G401 (cell line): ENCODE measurements around the gene EFCAB14. TPM values are rescaled to one million over a fixed set of nuclear protein-coding genes. Genes with fewer than 3 reads are reported as not detected.
"Not testable (repeated sequence)": the region's sequence is repeated elsewhere in the genome, so short reads cannot be mapped to it uniquely, and the experiment has no call there.

ENCODE experiments used
- DNase-seq: peaks from one replicate; pipeline ENCODE4 v3.0.0-alpha.2; 2015; ENCODE audit warnings: low spot score
- in situ Hi-C: cut with HindIII; loops from 2 replicates; pipeline ENCODE4 v1.10.0; 2016; ENCODE audit warnings: low sequenced_read_pairs, mixed read lengths
- total RNA-seq: library from RNA; depleted of rRNA; stranded (reverse); fragments of >200 nt; shearing (Covaris generic); gene quantifications from 2 replicates; pipeline ENCODE4 v1.2.3, GENCODE V29; 2014

EFCAB14 gene
- total RNA-seq, 1 experiment from 2014 or later, result 28.8 TPM

DNA sequence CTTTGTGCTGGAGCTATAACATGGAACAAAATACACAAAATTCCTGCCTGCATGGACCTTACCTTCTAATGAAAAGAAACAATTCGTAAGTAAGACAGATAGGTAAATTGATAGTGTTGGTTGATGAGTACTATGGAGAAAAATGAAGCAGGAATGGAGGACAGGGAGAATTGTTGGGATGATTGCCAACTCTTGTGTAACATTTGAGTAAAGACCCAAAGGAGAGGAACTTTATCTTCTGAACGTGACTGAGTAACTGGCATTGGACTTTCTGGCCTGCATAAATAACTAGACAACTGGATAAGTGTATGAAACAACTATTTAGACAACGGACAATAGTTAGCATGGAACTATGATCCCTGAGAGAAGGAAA lies 6.8 kb upstream of the EFCAB14 start:
- no peak for DNase-seq
- in situ Hi-C loops, result no loop called here

GRCh38 chr1:46724991-46725735 lies 6.2 kb upstream of the EFCAB14 start:
- in situ Hi-C loops, result no loop called here
- peak; percentile 95 for DNase-seq

GRCh38 chr1:46723901-46724300 lies 5.0 kb upstream of the EFCAB14 start:
- in situ Hi-C loops, result no loop called here
- no peak for DNase-seq

GRCh38 chr1:46721686-46722205 lies 2.8 kb upstream of the EFCAB14 start:
- in situ Hi-C loops, result no loop called here
- DNase-seq, result no peak

- no peak for DNase-seq
- in situ Hi-C loops, result no loop called here
These were observed 2.3 kb upstream of the EFCAB14 start for GRCh38 chr1:46721204-46721603.

DNA sequence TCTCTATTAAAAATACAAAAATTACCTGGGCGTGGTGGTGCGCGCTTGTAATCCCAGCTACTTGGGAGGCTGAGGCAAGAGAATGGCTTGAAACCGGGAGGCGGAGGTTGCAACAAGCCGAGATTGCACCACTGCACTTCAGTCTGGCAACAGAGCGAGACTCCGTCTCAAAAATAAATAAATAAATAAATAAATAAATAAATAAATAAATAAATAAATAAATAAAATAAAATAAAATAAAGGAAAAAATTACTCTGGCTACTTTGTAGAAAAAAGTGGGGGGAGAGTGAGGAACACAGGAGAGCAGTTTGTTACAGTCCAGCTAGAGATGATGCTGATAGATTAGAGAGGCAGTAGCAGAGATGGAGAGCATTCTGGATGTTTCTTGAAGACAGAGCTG lies 1.4 kb upstream of the EFCAB14 start:
- in situ Hi-C loops, DNase-seq: not testable (repeated sequence)

DNA sequence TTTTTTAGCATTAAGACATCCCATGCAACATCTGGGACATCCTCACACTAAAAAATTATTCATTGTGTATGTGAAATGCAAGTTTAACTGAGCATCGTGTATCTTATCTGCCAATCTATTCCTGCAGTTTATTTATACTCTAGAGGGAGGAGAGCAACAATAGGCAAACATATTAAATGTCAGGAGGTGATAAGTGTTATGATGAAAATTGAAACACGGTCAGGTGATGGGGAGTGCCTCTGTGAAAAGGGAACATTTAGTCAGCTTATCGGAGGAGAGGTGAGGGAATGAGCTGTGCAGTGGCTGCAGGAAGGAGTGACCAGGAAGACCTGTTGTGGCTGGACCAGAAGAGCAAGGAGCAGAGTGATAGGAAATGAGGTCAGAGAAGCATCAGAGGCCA lies 775 bp upstream of the EFCAB14 start:
- peak; percentile 13 for DNase-seq
- in situ Hi-C loops, result no loop called here

- in situ Hi-C loops, result no loop called here
These were observed 581 bp downstream of the EFCAB14 start for GRCh38 chr1:46718340-46718726.

GRCh38 chr1:46717654-46718053 lies 1.3 kb downstream of the EFCAB14 start:
- DNase-seq, result no peak
- in situ Hi-C loops, result no loop called here

More at GRCh38 chr1:46718340-46718726, 581 bp downstream of the EFCAB14 start:
- DNase-seq, result no peak

- in situ Hi-C loops, result no loop called here
- DNase-seq, result no peak
These were observed 3.9 kb downstream of the EFCAB14 start for GRCh38 chr1:46714976-46715375.

GRCh38 chr1:46708121-46708520 lies 10.8 kb downstream of the EFCAB14 start:
- no peak for DNase-seq
- in situ Hi-C loops, result no loop called here

DNA sequence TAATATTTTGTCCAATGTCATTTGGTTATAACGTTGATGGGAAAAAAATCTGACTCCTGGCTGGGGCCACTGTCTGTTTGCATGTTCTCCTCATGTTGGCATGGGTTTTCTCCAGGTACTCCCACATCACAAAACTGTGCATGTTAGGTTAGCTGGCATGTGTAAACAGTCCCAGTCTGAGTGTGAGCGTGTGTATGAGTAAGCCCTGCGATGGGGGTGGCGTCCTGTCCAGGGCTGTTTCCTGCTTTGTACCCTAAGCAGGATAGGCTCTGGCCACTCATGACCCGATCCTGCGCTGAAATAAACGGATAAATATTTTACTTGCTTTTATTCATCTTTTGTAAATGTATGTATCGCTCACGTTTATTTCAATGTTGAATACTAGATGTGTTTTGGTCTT lies 13.5 kb downstream of the EFCAB14 start:
- in situ Hi-C loops, result no loop called here
- DNase-seq, result no peak

DNA sequence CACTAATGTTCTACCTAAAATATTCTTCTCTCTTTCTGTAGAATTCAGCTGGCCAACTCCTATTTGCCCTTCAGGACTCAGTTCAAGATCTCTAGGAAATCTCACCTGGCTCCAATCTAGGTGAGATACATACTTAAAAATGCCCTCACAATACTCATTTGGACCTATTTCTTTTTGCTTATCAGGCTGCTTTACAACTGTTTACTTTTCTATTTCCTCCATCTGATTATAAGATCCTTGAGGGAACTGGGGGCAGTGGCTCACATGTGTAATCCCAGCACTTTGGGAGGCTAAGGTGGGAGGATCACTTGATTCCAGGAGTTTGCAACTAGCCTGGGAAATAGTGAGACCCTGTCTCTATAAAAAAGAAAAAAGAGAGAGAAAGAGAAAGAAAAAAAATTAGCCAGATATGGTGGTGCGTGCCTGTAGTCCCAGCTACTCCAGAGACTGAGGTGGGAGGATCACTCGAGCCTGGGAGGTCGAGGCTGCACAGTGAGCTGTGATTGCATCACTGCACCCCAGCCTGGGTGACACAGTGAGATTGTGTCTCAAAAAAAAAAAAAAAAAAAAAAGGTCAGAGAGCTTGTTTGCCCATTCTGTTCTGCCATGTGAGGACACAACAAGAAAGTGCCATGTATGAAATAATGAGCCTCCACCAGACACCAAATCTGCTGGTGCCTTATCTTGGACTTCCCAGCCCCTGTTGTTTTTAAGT lies 14.8 kb downstream of the EFCAB14 start:
- in situ Hi-C loops, result no loop called here
- DNase-seq, result no peak

GRCh38 chr1:46699666-46700065 lies 19.2 kb downstream of the EFCAB14 start:
- no peak for DNase-seq
- in situ Hi-C loops, result no loop called here

GRCh38 chr1:46697053-46697452 lies 21.9 kb downstream of the EFCAB14 start:
- in situ Hi-C loops, result no loop called here
- no peak for DNase-seq

- DNase-seq, in situ Hi-C loops: not testable (repeated sequence)
These were observed 24.2 kb downstream of the EFCAB14 start for GRCh38 chr1:46694676-46695075.

DNA sequence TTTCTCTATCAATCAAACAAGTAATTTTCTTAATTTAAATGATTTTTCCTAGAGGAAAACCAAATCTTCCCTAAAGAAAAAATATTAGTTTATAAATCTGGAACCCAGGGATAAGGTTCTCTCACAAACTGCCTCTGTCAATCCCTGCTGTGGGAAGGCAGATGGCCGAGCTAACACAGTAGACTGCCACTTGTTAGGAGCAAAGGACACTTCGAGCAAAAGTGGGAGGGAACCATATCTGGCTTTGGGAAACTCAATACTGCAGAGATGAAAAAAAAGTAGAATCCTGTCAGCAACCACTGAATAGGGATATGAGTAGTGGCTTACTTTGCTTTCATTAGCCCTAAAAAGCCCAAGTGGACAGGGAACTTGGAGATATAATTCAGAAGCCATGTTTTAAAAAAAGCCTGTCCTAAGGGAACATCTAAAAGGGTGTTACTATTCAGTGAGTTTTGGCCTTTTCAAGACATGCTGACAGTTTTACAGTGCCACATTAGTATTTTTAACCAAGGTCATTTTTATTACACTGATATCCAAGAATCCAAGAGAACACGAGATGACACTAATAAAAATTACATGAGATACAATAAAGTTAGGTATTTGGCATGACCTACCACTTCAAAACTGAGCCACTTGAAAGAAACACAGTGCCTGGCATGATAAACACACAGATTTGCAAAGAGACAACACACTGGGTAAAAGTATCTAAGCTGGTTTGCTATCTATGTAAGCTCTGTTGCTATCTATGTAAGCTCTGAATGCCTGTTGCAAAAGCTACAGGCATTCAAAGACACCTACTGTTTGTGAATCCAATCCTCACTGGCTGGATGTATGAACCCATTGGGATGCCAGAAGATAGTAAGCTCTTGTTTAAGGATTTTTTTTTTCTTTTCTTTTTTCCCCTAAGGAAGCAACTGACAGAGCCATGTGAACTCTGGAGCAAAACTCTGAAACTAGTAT lies 25.8 kb downstream of the EFCAB14 start:
- in situ Hi-C loops, result no loop called here
- peak; percentile 84 for DNase-seq

DNA sequence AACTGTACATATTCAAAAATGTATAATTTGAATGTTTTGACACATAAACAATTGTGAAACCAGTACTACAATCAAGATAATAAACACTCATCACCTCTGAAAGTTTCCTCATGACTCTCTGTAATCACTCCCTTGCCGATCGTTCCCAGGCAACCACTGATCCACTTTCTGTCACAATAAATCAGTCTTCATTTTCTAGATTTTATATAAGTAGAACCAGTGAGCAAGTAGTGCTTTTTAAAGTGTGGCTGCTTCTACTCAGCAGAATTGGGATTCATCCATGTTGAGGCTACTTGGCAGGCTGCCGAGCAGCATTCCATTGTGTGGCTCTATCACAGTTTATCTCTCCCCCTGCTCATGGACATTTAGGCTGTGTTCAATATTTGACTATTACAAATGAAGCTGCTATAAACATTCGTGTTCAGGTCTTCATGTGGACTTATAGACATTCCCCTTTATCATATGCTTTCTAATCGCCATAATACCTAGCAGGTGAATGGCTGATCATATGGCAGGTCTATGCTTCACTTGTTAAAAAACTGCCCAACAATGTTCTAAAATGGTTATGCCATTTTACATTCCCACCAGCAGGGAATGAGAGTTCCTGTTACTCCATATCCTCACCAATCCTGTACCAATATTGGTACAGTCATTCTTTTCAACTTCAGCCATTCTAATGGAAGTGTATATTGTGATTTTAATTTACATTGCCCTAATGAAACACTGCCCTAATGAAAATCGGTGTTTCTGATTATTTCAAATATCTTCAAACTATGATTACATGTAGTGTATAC lies 26.7 kb downstream of the EFCAB14 start:
- in situ Hi-C loops, result no loop called here
- peak; percentile 68 for DNase-seq

GRCh38 chr1:46690931-46691421 lies 27.9 kb downstream of the EFCAB14 start:
- DNase-seq, result no peak

More at GRCh38 chr1:46690931-46691421, 27.9 kb downstream of the EFCAB14 start:
- in situ Hi-C loops, result no loop called here
